Measurements from ENCODE around the gene FNDC3B.

The FNDC3B gene

DNA sequence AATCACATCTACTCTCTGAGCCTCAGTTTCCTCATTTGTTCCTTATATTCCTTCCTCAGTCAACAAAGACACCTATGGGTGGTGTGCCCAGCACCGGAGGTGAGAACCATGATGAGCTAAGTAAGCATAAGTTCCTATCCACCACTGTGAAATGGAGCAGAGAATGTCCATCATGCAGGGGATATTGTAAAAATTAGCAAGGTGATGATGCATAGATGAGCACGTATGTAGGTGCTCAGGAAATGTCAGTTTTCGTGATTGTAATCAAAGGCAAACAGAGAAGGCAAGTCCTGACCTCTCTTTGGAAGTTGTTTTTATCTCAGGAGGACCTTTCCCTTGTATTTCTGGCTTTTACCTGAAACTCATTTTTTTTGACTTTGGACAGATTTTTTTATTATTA, 243.5 kb downstream of the FNDC3B start:
- Histone ChIP-seq H3K27ac (no peak overlapping the region), H3K4me3 (no peak overlapping the region)
- TF ChIP-seq, protein P1, sequence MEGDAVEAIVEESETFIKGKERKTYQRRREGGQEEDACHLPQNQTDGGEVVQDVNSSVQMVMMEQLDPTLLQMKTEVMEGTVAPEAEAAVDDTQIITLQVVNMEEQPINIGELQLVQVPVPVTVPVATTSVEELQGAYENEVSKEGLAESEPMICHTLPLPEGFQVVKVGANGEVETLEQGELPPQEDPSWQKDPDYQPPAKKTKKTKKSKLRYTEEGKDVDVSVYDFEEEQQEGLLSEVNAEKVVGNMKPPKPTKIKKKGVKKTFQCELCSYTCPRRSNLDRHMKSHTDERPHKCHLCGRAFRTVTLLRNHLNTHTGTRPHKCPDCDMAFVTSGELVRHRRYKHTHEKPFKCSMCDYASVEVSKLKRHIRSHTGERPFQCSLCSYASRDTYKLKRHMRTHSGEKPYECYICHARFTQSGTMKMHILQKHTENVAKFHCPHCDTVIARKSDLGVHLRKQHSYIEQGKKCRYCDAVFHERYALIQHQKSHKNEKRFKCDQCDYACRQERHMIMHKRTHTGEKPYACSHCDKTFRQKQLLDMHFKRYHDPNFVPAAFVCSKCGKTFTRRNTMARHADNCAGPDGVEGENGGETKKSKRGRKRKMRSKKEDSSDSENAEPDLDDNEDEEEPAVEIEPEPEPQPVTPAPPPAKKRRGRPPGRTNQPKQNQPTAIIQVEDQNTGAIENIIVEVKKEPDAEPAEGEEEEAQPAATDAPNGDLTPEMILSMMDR (IDR thresholded peaks at IDR 0.05) = no peak
- no peak for DNase-seq (ENCODE audit: low spot score)

DNA sequence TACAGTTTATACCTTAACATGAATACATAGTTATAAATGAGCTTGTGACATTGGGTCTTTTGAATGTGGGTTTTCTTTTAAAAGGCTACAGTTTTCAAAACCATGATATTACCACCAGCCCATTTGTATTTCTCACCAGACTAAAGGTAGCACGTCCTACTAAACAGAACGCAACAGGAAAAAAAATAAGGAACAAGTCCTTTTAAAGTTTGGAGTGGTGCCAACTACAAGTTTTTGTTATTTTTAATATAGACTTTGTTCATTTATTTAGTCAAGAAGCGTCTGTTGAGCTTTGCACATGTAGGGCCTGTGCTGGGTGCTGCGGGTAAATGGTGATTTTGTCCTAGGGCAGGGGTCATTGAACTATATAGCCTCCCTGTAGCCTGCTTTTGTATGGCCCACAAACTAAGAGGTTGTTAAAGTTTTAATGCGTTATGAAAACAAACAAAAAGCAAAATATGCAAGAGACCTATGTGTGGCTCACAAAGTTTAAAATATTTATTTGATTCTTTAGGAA, 244.5 kb downstream of the FNDC3B start:
- TF ChIP-seq, protein P1 (IDR thresholded peaks at IDR 0.05) = no peak
- no peak for DNase-seq (ENCODE audit: low spot score)
- no peak overlapping the region for H3K27ac ChIP-seq

DNA sequence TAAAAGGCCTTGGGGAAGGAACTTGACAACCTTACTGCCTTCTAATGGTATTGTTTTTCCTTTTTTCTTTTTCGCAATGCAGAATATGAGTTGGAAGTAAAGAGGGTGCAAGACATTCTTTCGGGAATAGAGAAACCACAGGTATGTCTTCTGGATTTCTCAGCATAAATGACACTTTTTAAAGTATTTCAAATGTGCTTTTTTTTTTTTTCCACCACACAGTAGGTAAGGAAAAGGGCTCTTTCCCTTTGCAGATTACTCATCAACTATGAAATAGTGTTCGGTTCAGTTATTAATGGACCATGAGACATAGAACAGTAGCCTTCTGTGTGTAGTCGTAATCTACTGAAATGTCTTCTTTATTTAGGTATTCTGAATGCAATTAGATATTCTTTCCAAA, 246.5 kb downstream of the FNDC3B start:
- DNase-seq (ENCODE audit: low spot score) = no peak
- TF ChIP-seq, protein P1 (IDR thresholded peaks at IDR 0.05) = no peak
- Histone ChIP-seq H3K27ac (no peak overlapping the region), H3K4me3 (no peak overlapping the region)

More for the DNA sequence above, 244.5 kb downstream of the FNDC3B start:
- H3K4me3 ChIP-seq = no peak overlapping the region

DNA sequence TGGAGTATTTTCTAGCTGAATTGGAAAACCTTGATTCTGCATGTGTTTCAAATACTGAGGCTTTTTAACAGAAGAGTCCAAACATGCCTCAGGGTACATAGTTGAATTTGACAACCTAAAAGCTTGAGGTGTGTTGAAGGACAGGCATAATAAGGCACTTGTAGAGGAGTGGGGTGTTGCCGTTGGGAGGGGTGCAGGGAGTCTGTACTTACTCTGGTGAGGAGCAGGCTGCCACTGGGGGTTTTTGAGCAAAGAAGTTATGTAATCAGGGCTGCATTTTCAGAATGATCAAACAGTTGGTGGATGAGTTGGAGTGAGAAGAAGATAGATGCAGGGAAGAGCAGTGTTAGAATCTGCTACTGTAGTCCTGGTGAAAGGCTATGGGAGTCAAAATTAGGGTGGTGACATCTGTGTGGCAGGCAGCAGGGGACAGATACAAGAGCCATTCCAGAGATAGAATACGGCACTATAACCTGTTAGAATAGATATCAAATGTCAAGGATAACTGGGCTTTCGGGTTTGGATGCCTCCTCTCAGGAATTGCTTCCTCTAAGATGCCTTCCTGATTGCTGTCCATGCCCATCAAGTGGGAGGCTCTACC, 247.3 kb downstream of the FNDC3B start:
- no peak overlapping the region for H3K27ac ChIP-seq
- TF ChIP-seq, protein P1 (IDR thresholded peaks at IDR 0.05) = no peak
- H3K4me3 ChIP-seq = no peak overlapping the region
- no peak for DNase-seq (ENCODE audit: low spot score)

DNA sequence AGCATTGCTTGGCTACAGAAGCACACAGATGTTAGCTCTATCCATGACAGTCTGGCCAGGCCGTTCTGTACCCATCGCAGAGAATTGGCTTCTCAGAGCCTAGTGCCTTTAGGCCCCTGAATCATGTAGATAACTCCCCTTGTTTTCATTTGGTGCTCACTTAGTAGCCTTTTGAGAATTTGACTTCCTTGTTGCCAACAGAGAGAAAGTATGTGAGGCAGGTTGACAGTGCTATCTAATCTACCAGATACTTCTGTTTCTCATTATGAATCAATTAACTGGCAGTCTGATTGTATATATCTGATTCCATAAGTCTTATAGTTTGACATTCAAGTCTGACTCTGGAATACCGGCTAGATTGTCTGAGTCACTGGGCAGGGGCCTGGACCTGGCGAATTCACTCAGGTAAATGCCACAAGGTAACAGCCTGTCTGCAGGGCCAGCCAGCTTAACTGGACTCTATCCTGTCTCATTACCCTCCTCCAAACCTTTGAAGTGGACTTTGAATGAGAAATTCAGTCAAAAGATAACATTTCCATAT, 248.6 kb downstream of the FNDC3B start:
- TF ChIP-seq, protein P1 (IDR thresholded peaks at IDR 0.05) = no peak
- no peak overlapping the region for H3K4me3 ChIP-seq
- H3K27ac ChIP-seq = no peak overlapping the region
- no peak for DNase-seq (ENCODE audit: low spot score)

DNA sequence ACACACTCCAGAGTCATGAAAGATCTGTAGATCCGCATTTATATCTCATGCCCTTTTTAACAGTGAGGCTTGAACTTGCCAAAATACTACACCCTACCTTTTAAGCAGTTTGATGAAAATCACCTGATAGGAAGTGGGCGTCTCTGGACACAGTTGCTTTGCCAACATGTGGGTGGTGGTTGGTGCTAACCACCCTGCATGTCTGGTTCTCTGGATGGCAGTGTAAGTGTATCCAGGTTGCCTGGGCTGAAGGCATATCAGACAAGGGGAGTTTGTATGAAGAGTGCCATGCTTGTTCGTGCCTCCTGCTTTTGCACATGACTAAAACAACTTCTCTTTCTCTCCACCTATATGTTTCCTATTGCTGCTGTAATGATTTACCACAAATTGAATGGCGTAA, 249.3 kb downstream of the FNDC3B start:
- TF ChIP-seq, protein P1 (IDR thresholded peaks at IDR 0.05) = no peak
- no peak overlapping the region for H3K4me3 ChIP-seq
- H3K27ac ChIP-seq = no peak overlapping the region
- no peak for DNase-seq (ENCODE audit: low spot score)

DNA sequence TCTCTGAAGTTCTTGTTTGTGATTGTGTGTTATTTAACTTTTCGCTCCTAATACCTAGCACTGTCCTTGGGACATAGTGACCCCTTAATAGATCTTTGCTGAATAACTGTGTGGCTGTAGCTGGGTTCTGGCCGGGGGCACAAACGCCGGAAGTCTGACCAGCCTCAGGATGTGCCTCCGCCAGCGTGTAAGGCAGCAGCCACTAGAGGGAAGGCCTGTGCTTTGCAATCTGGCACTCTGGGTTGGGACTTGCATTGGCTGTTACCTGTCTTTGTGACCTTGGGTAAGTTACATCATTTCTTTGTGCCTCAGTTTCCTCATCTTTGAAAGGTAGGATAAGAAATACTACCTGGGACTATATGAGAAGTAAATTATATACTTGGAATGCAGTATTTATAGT, 250.2 kb downstream of the FNDC3B start:
- DNase-seq (ENCODE audit: low spot score) = no peak
- Histone ChIP-seq H3K4me3 (no peak overlapping the region), H3K27ac (no peak overlapping the region)
- TF ChIP-seq, protein P1 (IDR thresholded peaks at IDR 0.05) = no peak

Data from coronary artery (tissue), 2 donors.